H1 (cell line): ENCODE data around the gene PPM1L. TPM values are rescaled to one million over a fixed set of nuclear protein-coding genes. Genes with fewer than 3 reads are reported as not detected.

Experiments used
- CTCF ChIA-PET: fragments of 300-600 bp; sonication (Branson Sonifier 250); formaldehyde crosslinking; loops from one replicate; lab custom pipeline; 2021; ENCODE audit not compliant: partially characterized antibody; lab: Charles Lee
- POLR2A ChIA-PET: fragments of 300-600 bp; sonication (Branson Sonifier 250); formaldehyde crosslinking; loops from one replicate; lab custom pipeline; 2021; ENCODE audit warnings: inconsistent platforms; ENCODE audit not compliant: partially characterized antibody; lab: Charles Lee
- DNase-seq, 2 experiments: peaks; one replicate each; pipeline versions ENCODE4 v3.0.0 to v3.0.0-alpha.2; 2010 to 2022; ENCODE audit warnings: low spot score in 2 of 2, low read depth in 1 of 2, mixed read lengths in 1 of 2
- FAIRE-seq: peaks from 2 replicates; lab custom pipeline; 2011; peaks lifted over from hg19 to GRCh38; lab: Jason Lieb, UNC
- H2AFZ ChIP-seq: 2 replicates; pipeline ENCODE4 v1.8.1; 2012; ENCODE audit warnings: low read length, inconsistent platforms
- H2AK5ac ChIP-seq: 2 replicates; pipeline ENCODE4 v1.6.1; 2013; ENCODE audit warnings: low read depth, low read length
- H2BK120ac ChIP-seq: replicated peaks from 2 replicates; pipeline ENCODE3; 2013; ENCODE audit warnings: low read depth, low read length, inconsistent platforms
- H2BK12ac ChIP-seq: 2 replicates; pipeline ENCODE4 v1.6.1; 2013; ENCODE audit warnings: low read depth, low read length
- H2BK15ac ChIP-seq: 2 replicates; pipeline ENCODE4 v1.6.1; 2013; ENCODE audit warnings: low read length
- H2BK20ac ChIP-seq: 2 replicates; pipeline ENCODE4 v1.6.1; 2013; ENCODE audit warnings: low read length
- H2BK5ac ChIP-seq: 2 replicates; pipeline ENCODE4 v1.6.1; 2013; ENCODE audit warnings: low read depth, low read length
- H3K14ac ChIP-seq: 2 replicates; pipeline ENCODE4 v1.6.1; 2013; ENCODE audit warnings: inconsistent platforms; ENCODE audit not compliant: insufficient read length
- H3K18ac ChIP-seq: 2 replicates; pipeline ENCODE4 v1.6.1; 2013; ENCODE audit warnings: low read length; ENCODE audit errors: extremely low read depth
- H3K23ac ChIP-seq: 2 replicates; pipeline ENCODE4 v1.6.1; 2013; ENCODE audit warnings: inconsistent platforms; ENCODE audit not compliant: insufficient read length
- H3K23me2 ChIP-seq: 2 replicates; pipeline ENCODE4 v1.6.1; 2013; ENCODE audit warnings: low read depth, low read length
- H3K27ac ChIP-seq: 2 replicates; pipeline ENCODE4 v1.6.1; 2011; ENCODE audit warnings: low read depth, low read length, inconsistent platforms
- H3K27me3 ChIP-seq, 4 experiments: replicated peaks in 1 of 4; 1 replicate in 1 of 4; 2 replicates in 3 of 4; pipeline versions ENCODE4 v1.6.1 to v1.8.1; 2011 to 2013; ENCODE audit warnings: low read length in 3 of 4, mild to moderate bottlenecking in 3 of 4, inconsistent platforms in 2 of 4, mixed read lengths in 2 of 4, moderate library complexity in 1 of 4; ENCODE audit not compliant: control insufficient read depth in 3 of 4, insufficient read depth in 3 of 4; ENCODE audit errors: extremely low read depth in 1 of 4
- H3K36me3 ChIP-seq, 4 experiments: 2 replicates each; pipeline versions ENCODE4 v1.6.1 to v1.8.1; 2011 to 2013; ENCODE audit warnings: mild to moderate bottlenecking in 4 of 4, low read length in 3 of 4, moderate library complexity in 2 of 4, control low read depth in 1 of 4, inconsistent platforms in 1 of 4; ENCODE audit not compliant: insufficient read depth in 4 of 4, control insufficient read depth in 2 of 4
- H3K4ac ChIP-seq: replicated peaks from 2 replicates; pipeline ENCODE3; 2013; ENCODE audit warnings: low read length, low read depth, mixed read lengths, inconsistent platforms; ENCODE audit not compliant: insufficient read length
- H3K4me1 ChIP-seq, 4 experiments: replicated peaks in 1 of 4; 1 replicate in 1 of 4; 2 replicates in 3 of 4; pipeline versions ENCODE4 v1.6.1 to v1.8.1; 2011 to 2013; ENCODE audit warnings: low read length in 3 of 4, inconsistent platforms in 2 of 4, mixed read lengths in 1 of 4; ENCODE audit not compliant: insufficient read depth in 4 of 4, control insufficient read depth in 3 of 4
- H3K4me2 ChIP-seq, 2 experiments: 2 replicates each; pipeline versions ENCODE4 v1.6.1 to v1.8.1; 2011 to 2013; ENCODE audit warnings: low read depth in 2 of 2, low read length in 2 of 2, control low read depth in 1 of 2, inconsistent platforms in 1 of 2, mild to moderate bottlenecking in 1 of 2; ENCODE audit not compliant: insufficient read depth in 1 of 2
- H3K4me3 ChIP-seq, 4 experiments: fragments of 200-600, 300-600 bp in 1 of 4; sonication (generic), shearing (Covaris generic), sonication (Bioruptor Twin) in 1 of 4; 2 replicates each; pipeline versions ENCODE4 v1.5.1 to v1.8.1; 2011 to 2016; ENCODE audit warnings: low read length in 4 of 4, low read depth in 3 of 4, control low read depth in 2 of 4, inconsistent platforms in 2 of 4, mild to moderate bottlenecking in 2 of 4, mixed read lengths in 1 of 4, moderate library complexity in 1 of 4; ENCODE audit not compliant: insufficient read depth in 2 of 4; ENCODE audit errors: extremely low read depth in 1 of 4
- H3K56ac ChIP-seq: replicated peaks from 2 replicates; pipeline ENCODE3; 2013; ENCODE audit warnings: low read depth, mild to moderate bottlenecking, mixed read lengths, low read length, inconsistent platforms; ENCODE audit not compliant: insufficient read length
- H3K79me1 ChIP-seq: 2 replicates; pipeline ENCODE4 v1.6.1; 2013; ENCODE audit warnings: low read depth, low read length, control low read depth
- H3K79me2 ChIP-seq, 2 experiments: 2 replicates each; pipeline versions ENCODE4 v1.6.1 to v1.8.1; 2012 to 2013; ENCODE audit warnings: low read length in 2 of 2, mild to moderate bottlenecking in 2 of 2, inconsistent platforms in 1 of 2; ENCODE audit not compliant: insufficient read depth in 2 of 2, control insufficient read depth in 1 of 2
- H3K9ac ChIP-seq, 4 experiments: replicated peaks in 1 of 4; 1 replicate in 1 of 4; 2 replicates in 3 of 4; pipeline versions ENCODE4 v1.6.1 to v1.8.1; 2011 to 2013; ENCODE audit warnings: low read depth in 3 of 4, low read length in 3 of 4, control low read depth in 2 of 4, mild to moderate bottlenecking in 2 of 4, moderate library complexity in 2 of 4, inconsistent platforms in 1 of 4; ENCODE audit errors: extremely low read depth in 1 of 4
- H3K9me3 ChIP-seq, 2 experiments: 2 replicates each; pipeline versions ENCODE4 v1.6.1 to v1.8.1; 2012 to 2013; ENCODE audit warnings: mild to moderate bottlenecking in 2 of 2, moderate library complexity in 2 of 2, control low read depth in 1 of 2, inconsistent platforms in 1 of 2, low read depth in 1 of 2, low read length in 1 of 2, mixed read lengths in 1 of 2; ENCODE audit not compliant: insufficient read depth in 2 of 2
- H4K20me1 ChIP-seq, 2 experiments: replicated peaks in 1 of 2; 2 replicates each; pipeline versions ENCODE3 to v1.8.1; 2011 to 2013; ENCODE audit warnings: inconsistent platforms in 2 of 2, low read length in 2 of 2, mild to moderate bottlenecking in 1 of 2; ENCODE audit not compliant: insufficient read depth in 2 of 2, control insufficient read depth in 1 of 2
- H4K5ac ChIP-seq: 2 replicates; pipeline ENCODE4 v1.6.1; 2013; ENCODE audit warnings: low read length, low read depth, mixed read lengths, inconsistent platforms; ENCODE audit not compliant: insufficient read length
- H4K8ac ChIP-seq: 2 replicates; pipeline ENCODE4 v1.8.0; 2013; ENCODE audit warnings: mild to moderate bottlenecking, moderate library complexity, low read length, inconsistent platforms; ENCODE audit not compliant: insufficient read depth; ENCODE audit errors: extremely low read depth
- H4K91ac ChIP-seq: replicated peaks from 2 replicates; pipeline ENCODE3; 2013; ENCODE audit warnings: low read length, mixed read lengths, inconsistent platforms; ENCODE audit not compliant: insufficient read length
- WGBS, 2 experiments: shearing (Covaris generic) in 1 of 2; methylation state at CpG; one replicate each; pipeline versions ENCODE4 v1.1.6 to v1.1.7; 2013 to 2015; ENCODE audit warnings: low lambda C conversion rate in 2 of 2, mixed read lengths in 2 of 2, inconsistent platforms in 1 of 2, low coverage in 1 of 2, missing lambda C conversion rate in 1 of 2; ENCODE audit not compliant: insufficient replicate concordance in 2 of 2, insufficient coverage in 1 of 2, insufficient read length in 1 of 2; ENCODE audit errors: extremely low coverage in 1 of 2, missing lambda C conversion rate in 1 of 2; 5-methylcytosine and 5-hydroxymethylcytosine counted together
- polyA plus RNA-seq, 7 experiments: library from polyadenylated mRNA; depleted of rRNA in 3 of 7; stranded (reverse) in 5 of 7; unstranded in 2 of 7; fragments of >200 nt in 5 of 7; fragments of 200-250 nt in 2 of 7; gene quantifications; 1 replicate in 5 of 7; 2 replicates in 1 of 7; 4 replicates in 1 of 7; pipeline versions ENCODE4 v1.2.1 to v1.2.3, GENCODE V29; 2011 to 2013; ENCODE audit warnings: missing spikeins in 2 of 7, mixed read lengths in 2 of 7
- total RNA-seq: library from RNA; stranded (reverse); fragmentation: NEBNext Ultra II Directional; extraction: Animal tissue kit (Norgen Biotek cat#: 25700); gene quantifications from 2 replicates; pipeline ENCODE4 v1.2.1, GENCODE V29; 2021

PPM1L gene
- total and polyA plus RNA-seq, 2 of the 8 experiments (the other 6 are each of a cell fraction or from before 2014, with no cell fraction given), result 2.8 to 18.1 TPM

DNA sequence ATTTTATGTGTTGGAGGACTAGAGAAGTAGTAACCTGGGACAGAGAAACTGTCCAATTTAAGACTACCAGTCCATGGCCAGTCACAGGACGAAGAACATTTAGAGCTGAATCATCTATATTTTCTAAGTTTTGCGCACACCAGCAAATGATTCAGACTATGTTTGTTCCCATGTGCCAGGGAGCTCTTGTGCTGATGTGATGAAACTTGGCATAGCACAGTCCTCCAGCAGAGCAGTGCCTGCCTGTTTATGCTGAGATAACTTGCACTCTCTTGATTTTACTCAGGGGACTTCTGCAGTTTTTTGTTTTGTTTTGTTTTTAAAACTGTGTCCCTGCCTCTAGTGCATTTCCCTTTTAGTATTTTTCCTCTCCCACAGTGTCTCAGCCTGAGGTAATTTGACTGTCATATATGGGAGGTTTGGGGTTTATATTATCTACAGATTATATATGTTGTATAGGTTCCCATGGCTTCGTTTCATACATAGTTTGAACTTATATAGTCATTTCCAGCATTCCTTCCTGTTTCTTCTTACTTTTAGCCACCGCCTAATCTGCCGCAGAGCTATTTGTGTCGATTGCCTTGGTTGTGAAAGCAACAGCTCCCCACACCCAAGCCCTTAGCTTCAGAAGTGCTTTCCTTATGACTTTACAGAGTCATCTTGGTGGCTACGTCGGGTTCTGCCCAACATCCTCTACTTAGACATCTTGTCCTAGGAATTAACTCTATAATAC lies 45.5 kb downstream of the PPM1L start:
- H4K20me1 ChIP-seq, result no peaks in the 10 kb centered on the region
- no peak overlapping the region for H3K9ac ChIP-seq
- H2BK5ac ChIP-seq, result no peak overlapping the region
- no peaks in the 10 kb centered on the region for H3K36me3 ChIP-seq
- H3K27me3 ChIP-seq, result no peaks in the 10 kb centered on the region
- FAIRE-seq, result no peak
- no peak overlapping the region for H2BK12ac ChIP-seq
- H2AK5ac ChIP-seq, result no peak overlapping the region
- H3K4me3 ChIP-seq, result no peak overlapping the region
- no peak overlapping the region for H3K18ac ChIP-seq
- H2AFZ ChIP-seq, result no peak overlapping the region
- H2BK20ac ChIP-seq, result no peak overlapping the region
- ChIA-PET POLR2A (interaction anchor here (0.6 kb wide), 1 partner anchor 40 kb away, joined by 3 read pairs; no protein-coding TSS in a partner anchor), CTCF (interaction anchor here (1.1 kb wide), 1 partner anchor 119 kb away, joined by 4 read pairs; no protein-coding TSS in a partner anchor)
- no peak overlapping the region for H3K23ac ChIP-seq
- no peaks in the 10 kb centered on the region for H3K23me2 ChIP-seq
- no peak overlapping the region for H3K27ac ChIP-seq
- no peaks in the 10 kb centered on the region; a peak in 1 of 4 replicates for H3K79me2 ChIP-seq
- no peak overlapping the region for H4K8ac ChIP-seq
- H2BK120ac ChIP-seq, result no peak overlapping the region
- peaks cover 1 to 5% (median 2%) of the 10 kb centered on the region in 4 experiments; a peak in 2 of 7 replicates for H3K4me1 ChIP-seq
- H3K4ac ChIP-seq, result no peak overlapping the region
- H3K9me3 ChIP-seq, result no peaks in the 10 kb centered on the region
- H4K91ac ChIP-seq, result no peak overlapping the region
- no peak overlapping the region for H4K5ac ChIP-seq
- 93% methylated on average over 8 of the region's 8 CpGs; no CpG with 5 or more reads in 1 of the 2 experiments for WGBS, 2 experiments
- H3K79me1 ChIP-seq, result no peaks in the 10 kb centered on the region; the same call in 1 of the 2 replicates
- no peak overlapping the region for H3K4me2 ChIP-seq
- no peak for DNase-seq
- no peak overlapping the region for H3K14ac ChIP-seq
- no peak overlapping the region for H3K56ac ChIP-seq
- no peak overlapping the region for H2BK15ac ChIP-seq
